ENCODE results near the gene GNB1. TPM values are rescaled to one million over a fixed set of nuclear protein-coding genes. Genes with fewer than 3 reads are reported as not detected.

The GNB1 gene
- total RNA-seq, 1 experiment from 2014 or later: 93.7 TPM

DNA sequence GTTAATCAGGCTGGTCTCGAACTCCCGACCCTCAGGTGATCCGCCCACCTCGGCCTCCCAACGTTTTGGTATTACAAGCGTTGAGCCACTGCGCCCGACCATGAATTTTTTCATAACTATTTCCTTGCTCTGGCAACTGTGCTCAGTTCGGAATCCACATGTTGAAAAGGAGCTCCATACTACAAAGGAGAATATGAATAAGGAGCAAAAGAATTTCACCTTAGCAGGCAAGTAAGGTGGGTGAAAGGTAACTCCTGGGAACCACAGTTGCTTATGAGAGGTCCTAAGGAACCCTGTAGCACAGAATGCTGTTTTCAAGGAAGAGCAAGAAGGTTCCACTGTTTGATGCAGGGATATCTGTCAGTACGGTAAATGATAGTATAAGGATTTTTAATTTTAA, 82.7 kb downstream of the GNB1 start:
- H3K27ac ChIP-seq (ENCODE audit: low read length): no peak overlapping the region
- H4K20me1 ChIP-seq (ENCODE audit: insufficient read depth, low read depth, low read length): peaks cover 7% of the 10 kb centered on the region
- DNase-seq: no peak
- H3K4me3 ChIP-seq (ENCODE audit: low read length): no peak overlapping the region
- no peaks in the 10 kb centered on the region for H3K9me2 ChIP-seq (replicated peaks; ENCODE audit: insufficient read depth, low read length)
- H2AFZ ChIP-seq (ENCODE audit: low read length): no peak overlapping the region
- no peaks in the 10 kb centered on the region for H3K4me1 ChIP-seq (ENCODE audit: low read length)
- no peaks in the 10 kb centered on the region for H3K27me3 ChIP-seq (ENCODE audit: low read length)
- H3K79me2 ChIP-seq (ENCODE audit: low read length): peaks cover 65% of the 10 kb centered on the region
- no peak overlapping the region for H3K9ac ChIP-seq (ENCODE audit: low read length)
- no peak overlapping the region for H3K4me2 ChIP-seq (ENCODE audit: low read depth, low read length, poor library complexity, severe bottlenecking)
- peaks cover 31% of the 10 kb centered on the region; the same call in 1 of the 2 replicates for H3K36me3 ChIP-seq (ENCODE audit: insufficient read depth, low read length)
- H3K9me3 ChIP-seq (ENCODE audit: low read length): no peaks in the 10 kb centered on the region

DNA sequence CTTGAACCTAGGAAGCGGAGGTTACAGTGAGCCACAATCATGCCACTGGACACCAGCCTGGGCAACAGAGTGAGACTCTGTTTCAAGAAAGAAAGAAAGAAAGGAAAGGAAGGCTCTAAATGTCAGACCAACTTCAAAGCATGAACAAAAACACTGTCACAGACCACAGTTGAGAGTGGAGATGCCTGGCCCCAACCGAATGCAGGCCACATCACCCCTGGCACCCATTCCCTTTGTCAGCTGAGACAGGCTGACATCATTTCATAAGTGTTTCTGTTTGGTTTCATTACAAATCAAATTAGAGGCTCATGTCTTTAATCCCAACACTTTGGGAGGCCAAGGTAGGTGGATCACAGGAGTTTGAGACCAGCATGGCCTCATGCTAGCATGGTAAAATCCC, 84.0 kb downstream of the GNB1 start:
- H2AFZ ChIP-seq (ENCODE audit: low read length): no peak overlapping the region
- no peak overlapping the region for H3K27ac ChIP-seq (ENCODE audit: low read length)
- H3K9me3 ChIP-seq (ENCODE audit: low read length): no peaks in the 10 kb centered on the region
- H3K9ac ChIP-seq (ENCODE audit: low read length): no peak overlapping the region
- H3K4me3 ChIP-seq (ENCODE audit: low read length): no peak overlapping the region
- H3K4me1 ChIP-seq (ENCODE audit: low read length): no peaks in the 10 kb centered on the region
- no peaks in the 10 kb centered on the region for H3K27me3 ChIP-seq (ENCODE audit: low read length)
- no peak for DNase-seq
- no peaks in the 10 kb centered on the region for H3K9me2 ChIP-seq (replicated peaks; ENCODE audit: insufficient read depth, low read length)
- no peak overlapping the region for H3K4me2 ChIP-seq (ENCODE audit: low read depth, low read length, poor library complexity, severe bottlenecking)
- H4K20me1 ChIP-seq (ENCODE audit: insufficient read depth, low read depth, low read length): peaks cover 9% of the 10 kb centered on the region
- H3K36me3 ChIP-seq (ENCODE audit: insufficient read depth, low read length): peaks cover 26% of the 10 kb centered on the region; the same call in 1 of the 2 replicates
- H3K79me2 ChIP-seq (ENCODE audit: low read length): peaks cover 63% of the 10 kb centered on the region

DNA sequence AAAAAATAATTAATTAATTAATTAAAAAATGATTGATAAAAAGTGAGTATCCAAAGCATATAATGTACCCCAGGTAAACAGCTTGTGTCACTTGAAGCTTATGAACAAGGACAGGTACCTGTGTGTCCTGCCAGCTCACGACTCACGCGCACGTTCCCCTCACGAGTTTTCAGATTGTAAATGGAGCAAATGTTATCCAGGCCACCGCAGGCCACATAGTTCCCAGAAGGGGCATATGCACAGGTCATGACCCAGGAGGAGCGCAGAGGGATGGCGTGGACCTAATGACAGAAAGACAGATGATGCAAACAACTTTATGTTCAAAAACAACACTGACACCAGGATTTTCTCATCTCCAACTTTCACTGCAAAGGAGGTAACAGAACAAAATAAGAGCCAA, 86.6 kb downstream of the GNB1 start:
- H4K20me1 ChIP-seq (ENCODE audit: insufficient read depth, low read depth, low read length): peaks cover 14% of the 10 kb centered on the region
- DNase-seq: no peak

DNA sequence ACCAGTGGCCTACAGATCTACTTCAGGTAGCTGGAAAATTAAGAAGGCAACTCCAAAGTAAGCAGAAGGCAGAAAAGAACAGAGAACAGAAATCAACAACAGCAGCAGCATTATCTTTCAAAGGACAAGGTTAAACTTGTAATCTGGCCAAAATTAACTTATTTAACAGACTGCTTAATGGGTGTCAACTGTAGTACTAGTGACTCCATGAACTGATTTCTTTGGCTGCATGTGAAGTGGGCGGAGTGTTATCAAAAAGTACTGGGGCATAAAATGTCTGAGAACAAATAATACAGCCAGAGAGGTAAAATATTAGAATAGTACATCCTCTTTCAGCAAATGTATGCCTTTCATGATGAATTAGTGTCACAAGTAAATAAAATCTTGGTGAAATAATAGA, 88.0 kb downstream of the GNB1 start:
- Histone ChIP-seq H3K27ac (ENCODE audit: low read length) (no peak overlapping the region), H3K4me1 (ENCODE audit: low read length) (peaks cover 32% of the 10 kb centered on the region), H3K9me3 (ENCODE audit: low read length) (no peaks in the 10 kb centered on the region), H3K4me2 (ENCODE audit: low read depth, low read length, poor library complexity, severe bottlenecking) (no peak overlapping the region), H3K4me3 (ENCODE audit: low read length) (no peak overlapping the region), H3K36me3 (ENCODE audit: insufficient read depth, low read length) (peaks cover 38% of the 10 kb centered on the region; the same call in 1 of the 2 replicates), H3K9me2 (replicated peaks; ENCODE audit: insufficient read depth, low read length) (no peaks in the 10 kb centered on the region), H3K9ac (ENCODE audit: low read length) (no peak overlapping the region), H3K27me3 (ENCODE audit: low read length) (no peaks in the 10 kb centered on the region), H4K20me1 (ENCODE audit: insufficient read depth, low read depth, low read length) (peaks cover 14% of the 10 kb centered on the region), H2AFZ (ENCODE audit: low read length) (no peak overlapping the region), H3K79me2 (ENCODE audit: low read length) (peaks cover 77% of the 10 kb centered on the region)
- DNase-seq: no peak

More for the DNA sequence above, 86.6 kb downstream of the GNB1 start:
- Histone ChIP-seq H3K9me2 (replicated peaks; ENCODE audit: insufficient read depth, low read length) (no peaks in the 10 kb centered on the region), H3K4me1 (ENCODE audit: low read length) (peaks cover 21% of the 10 kb centered on the region), H3K4me3 (ENCODE audit: low read length) (no peak overlapping the region), H2AFZ (ENCODE audit: low read length) (no peak overlapping the region), H3K9ac (ENCODE audit: low read length) (no peak overlapping the region), H3K36me3 (ENCODE audit: insufficient read depth, low read length) (peaks cover 34% of the 10 kb centered on the region; the same call in 1 of the 2 replicates), H3K27ac (ENCODE audit: low read length) (no peak overlapping the region), H3K9me3 (ENCODE audit: low read length) (no peaks in the 10 kb centered on the region), H3K4me2 (ENCODE audit: low read depth, low read length, poor library complexity, severe bottlenecking) (no peak overlapping the region), H3K27me3 (ENCODE audit: low read length) (no peaks in the 10 kb centered on the region), H3K79me2 (ENCODE audit: low read length) (peaks cover 79% of the 10 kb centered on the region)

DNA sequence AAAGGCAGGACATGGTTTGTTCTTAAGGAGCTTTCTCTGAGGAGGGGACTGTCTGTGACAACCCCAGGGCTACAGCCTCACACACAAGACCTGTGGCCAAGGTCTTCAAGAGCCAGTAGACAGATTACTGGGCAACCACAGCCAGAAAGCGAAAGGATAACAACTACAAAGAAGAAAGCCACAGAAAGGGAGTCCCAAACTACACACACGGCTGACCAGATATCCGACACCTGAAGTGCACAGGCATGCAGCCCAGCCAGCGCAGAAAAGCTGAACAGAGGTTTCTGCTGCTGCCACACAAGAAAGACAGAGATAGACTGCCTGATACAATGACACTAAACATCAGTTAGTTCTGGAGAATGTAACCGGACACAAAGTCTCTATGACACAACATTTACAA, 91.2 kb downstream of the GNB1 start:
- H3K4me1 ChIP-seq (ENCODE audit: low read length): peaks cover 34% of the 10 kb centered on the region
- H3K9me3 ChIP-seq (ENCODE audit: low read length): no peaks in the 10 kb centered on the region
- H3K36me3 ChIP-seq (ENCODE audit: insufficient read depth, low read length): peaks cover 46% of the 10 kb centered on the region
- DNase-seq: no peak
- no peaks in the 10 kb centered on the region for H3K27me3 ChIP-seq (ENCODE audit: low read length)
- no peaks in the 10 kb centered on the region for H3K9me2 ChIP-seq (replicated peaks; ENCODE audit: insufficient read depth, low read length)
- H3K27ac ChIP-seq (ENCODE audit: low read length): peak overlapping the region; percentile 60
- no peak overlapping the region for H2AFZ ChIP-seq (ENCODE audit: low read length)
- H3K4me3 ChIP-seq (ENCODE audit: low read length): no peak overlapping the region
- no peak overlapping the region for H3K4me2 ChIP-seq (ENCODE audit: low read depth, low read length, poor library complexity, severe bottlenecking)
- H4K20me1 ChIP-seq (ENCODE audit: insufficient read depth, low read depth, low read length): peaks cover 17% of the 10 kb centered on the region; the same call in 1 of the 2 replicates
- no peak overlapping the region for H3K9ac ChIP-seq (ENCODE audit: low read length)
- peaks cover 71% of the 10 kb centered on the region for H3K79me2 ChIP-seq (ENCODE audit: low read length)

DNA sequence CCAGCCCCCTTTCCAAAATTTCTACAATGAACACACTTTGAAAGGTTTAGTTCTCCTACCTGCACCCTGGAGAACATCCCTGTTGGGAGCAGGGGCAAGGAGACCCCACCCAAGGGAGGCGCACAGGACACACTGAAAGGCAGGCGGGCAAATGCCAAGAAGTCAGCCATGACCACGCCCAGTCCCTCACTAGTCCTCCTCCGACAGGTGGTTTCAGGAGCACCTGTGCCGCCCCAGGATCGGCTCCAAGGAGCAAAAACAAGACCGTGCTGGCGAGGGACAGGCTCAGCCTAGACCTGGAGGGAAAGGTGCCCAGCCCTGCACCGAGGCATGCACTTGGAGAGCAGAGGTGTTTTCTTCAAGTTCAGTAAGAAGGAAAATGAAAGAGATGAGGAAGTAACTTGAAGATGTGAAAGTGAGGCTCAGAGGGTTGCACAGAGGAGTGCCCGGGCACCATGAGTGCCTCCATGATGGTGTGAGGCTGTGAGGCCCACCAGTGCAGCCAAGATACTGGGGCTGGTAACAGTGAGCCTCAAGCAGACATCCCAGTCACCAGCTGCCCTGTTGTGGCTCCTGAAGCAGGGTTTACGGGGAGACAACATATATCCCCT, 93.1 kb downstream of the GNB1 start:
- Histone ChIP-seq H2AFZ (ENCODE audit: low read length) (no peak overlapping the region), H4K20me1 (ENCODE audit: insufficient read depth, low read depth, low read length) (peaks cover 27% of the 10 kb centered on the region), H3K9me2 (replicated peaks; ENCODE audit: insufficient read depth, low read length) (no peaks in the 10 kb centered on the region), H3K4me2 (ENCODE audit: low read depth, low read length, poor library complexity, severe bottlenecking) (no peak overlapping the region), H3K9ac (ENCODE audit: low read length) (no peak overlapping the region), H3K27me3 (ENCODE audit: low read length) (no peaks in the 10 kb centered on the region), H3K4me1 (ENCODE audit: low read length) (peaks cover 34% of the 10 kb centered on the region), H3K27ac (ENCODE audit: low read length) (peak overlapping the region; percentile 63), H3K4me3 (ENCODE audit: low read length) (no peak overlapping the region), H3K9me3 (ENCODE audit: low read length) (no peaks in the 10 kb centered on the region), H3K79me2 (ENCODE audit: low read length) (peaks cover 72% of the 10 kb centered on the region), H3K36me3 (ENCODE audit: insufficient read depth, low read length) (peaks cover 52% of the 10 kb centered on the region)
- peak; percentile 51 for DNase-seq

DNA sequence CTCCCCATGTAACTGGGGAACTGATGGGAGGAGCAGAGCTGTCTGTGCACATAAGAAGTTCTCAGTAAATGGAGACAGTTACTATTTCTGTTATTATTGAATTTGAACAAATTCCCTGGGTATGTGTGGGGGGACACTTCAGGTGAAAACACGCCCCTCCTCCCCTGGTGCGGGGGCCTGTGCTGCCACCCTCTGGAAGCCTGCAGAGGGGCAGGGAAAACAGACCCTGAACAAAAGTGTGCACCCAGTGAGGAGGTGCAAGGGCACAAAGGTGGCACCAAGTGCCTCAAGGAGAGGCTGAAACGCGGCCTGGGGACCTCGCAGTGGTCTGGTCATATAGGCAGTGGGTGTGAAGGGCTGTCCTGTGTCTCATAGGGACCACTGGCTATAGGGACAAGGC, 94.4 kb downstream of the GNB1 start:
- Histone ChIP-seq H3K27ac (ENCODE audit: low read length) (no peak overlapping the region), H3K9ac (ENCODE audit: low read length) (no peak overlapping the region), H3K79me2 (ENCODE audit: low read length) (peaks cover 71% of the 10 kb centered on the region), H4K20me1 (ENCODE audit: insufficient read depth, low read depth, low read length) (peaks cover 26% of the 10 kb centered on the region), H3K27me3 (ENCODE audit: low read length) (no peaks in the 10 kb centered on the region), H3K36me3 (ENCODE audit: insufficient read depth, low read length) (peaks cover 59% of the 10 kb centered on the region), H3K9me3 (ENCODE audit: low read length) (no peaks in the 10 kb centered on the region), H3K4me1 (ENCODE audit: low read length) (peaks cover 34% of the 10 kb centered on the region), H3K4me2 (ENCODE audit: low read depth, low read length, poor library complexity, severe bottlenecking) (no peak overlapping the region), H3K9me2 (replicated peaks; ENCODE audit: insufficient read depth, low read length) (no peaks in the 10 kb centered on the region), H2AFZ (ENCODE audit: low read length) (no peak overlapping the region), H3K4me3 (ENCODE audit: low read length) (no peak overlapping the region)
- no peak for DNase-seq

DNA sequence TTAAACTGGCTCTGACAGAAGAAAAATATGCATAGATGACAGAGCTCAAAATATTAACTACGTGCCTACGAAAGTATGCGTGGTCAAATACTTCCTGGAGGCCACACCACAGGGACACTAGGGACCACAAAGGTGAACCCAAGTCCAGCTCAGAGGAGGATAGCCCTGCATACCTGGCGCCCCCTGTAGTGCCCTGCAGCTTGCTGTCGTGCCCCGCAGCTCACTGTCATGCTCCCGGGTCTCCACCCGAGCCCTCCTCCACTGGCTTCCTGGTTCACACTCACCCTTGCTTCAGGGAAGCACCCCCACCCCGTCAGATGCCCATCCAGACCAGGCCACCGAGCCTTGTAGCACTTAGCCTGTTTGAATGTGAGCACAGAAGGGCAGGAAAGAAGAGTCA, 95.9 kb downstream of the GNB1 start:
- Histone ChIP-seq H3K4me2 (ENCODE audit: low read depth, low read length, poor library complexity, severe bottlenecking) (no peak overlapping the region), H3K79me2 (ENCODE audit: low read length) (peaks cover 58% of the 10 kb centered on the region), H2AFZ (ENCODE audit: low read length) (no peak overlapping the region), H3K4me1 (ENCODE audit: low read length) (peaks cover 23% of the 10 kb centered on the region), H3K4me3 (ENCODE audit: low read length) (no peak overlapping the region), H3K9ac (ENCODE audit: low read length) (no peak overlapping the region), H3K27me3 (ENCODE audit: low read length) (no peaks in the 10 kb centered on the region), H3K9me2 (replicated peaks; ENCODE audit: insufficient read depth, low read length) (no peaks in the 10 kb centered on the region), H4K20me1 (ENCODE audit: insufficient read depth, low read depth, low read length) (peaks cover 23% of the 10 kb centered on the region), H3K36me3 (ENCODE audit: insufficient read depth, low read length) (peaks cover 56% of the 10 kb centered on the region), H3K9me3 (ENCODE audit: low read length) (no peaks in the 10 kb centered on the region), H3K27ac (ENCODE audit: low read length) (no peak overlapping the region)
- DNase-seq: no peak
